GM21619 (cell line): ENCODE data around the gene PAPPA.

ENCODE experiments used
- ATAC-seq: cut with Tn5 transposase; IDR thresholded peaks from one replicate; pipeline ENCODE4 v1.9.1; 2021; ENCODE audit not compliant: unreplicated experiment

PAPPA gene

GRCh38 chr9:116151199-116151598, 2.4 kb upstream of the PAPPA start:
- ATAC-seq, result no peak

- no peak for ATAC-seq
These were observed 1.6 kb upstream of the PAPPA start for GRCh38 chr9:116151966-116152381.

DNA sequence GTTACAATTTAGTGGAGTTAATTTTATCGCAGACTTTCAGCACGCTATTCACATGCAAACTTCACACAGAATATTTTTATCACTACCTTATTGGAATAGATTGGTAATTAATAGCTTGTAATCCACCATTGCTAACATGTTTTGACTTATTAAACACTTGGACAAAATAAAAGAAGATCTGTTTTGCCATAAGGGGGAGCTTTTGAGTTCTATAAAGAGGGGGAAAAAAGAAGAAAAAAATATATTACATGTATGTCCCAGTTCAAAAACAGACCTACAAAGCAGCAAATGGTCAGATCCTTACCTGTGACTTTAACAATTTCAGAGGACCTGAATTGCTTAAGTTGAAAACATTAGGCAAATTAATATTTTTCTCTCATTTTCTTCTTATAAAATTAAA, 1.2 kb upstream of the PAPPA start:
- no peak for ATAC-seq

DNA sequence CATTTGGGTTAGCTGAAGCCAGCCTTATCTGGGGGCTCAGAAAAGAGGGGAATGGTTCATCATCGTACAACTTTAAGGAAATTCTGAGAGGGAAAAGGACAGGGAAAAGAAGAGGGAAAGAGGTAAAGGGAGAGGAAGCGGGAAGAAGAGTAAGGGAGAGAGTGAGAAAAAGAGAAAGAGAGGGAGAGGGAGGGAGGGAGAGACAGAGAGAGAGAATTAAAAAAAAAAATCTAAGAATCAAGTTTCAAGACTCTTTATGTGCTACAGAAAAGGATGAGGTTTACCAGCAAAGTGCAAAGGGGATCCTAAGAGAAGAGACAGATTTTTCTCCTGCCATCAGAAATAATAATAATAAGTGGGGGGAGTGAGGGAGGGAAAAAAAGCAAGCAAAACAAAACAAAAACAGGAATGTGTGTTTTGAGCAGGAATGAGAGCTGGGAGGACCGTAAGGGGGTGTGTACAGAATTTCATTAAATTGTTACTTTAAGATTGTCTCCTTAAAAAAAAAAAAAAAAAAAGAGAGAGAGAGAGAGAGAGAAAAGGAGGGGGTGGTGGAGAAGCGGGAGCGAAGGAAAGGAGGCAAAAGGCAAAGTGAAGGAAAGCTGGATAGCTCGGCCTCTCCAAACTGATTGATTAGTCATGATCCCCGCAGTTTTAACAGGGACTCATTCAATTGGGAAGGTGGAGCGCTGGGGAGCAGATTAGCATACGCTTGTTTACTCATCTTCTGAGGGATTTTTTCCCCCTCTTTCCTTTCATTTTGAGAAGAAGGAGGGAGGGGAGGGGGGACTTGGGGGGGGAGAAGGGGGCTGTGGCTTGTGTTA, 438 bp upstream of the PAPPA start:
- ATAC-seq, result no peak

- ATAC-seq, result no peak
These were observed 864 bp downstream of the PAPPA start for GRCh38 chr9:116154334-116154975.

- no peak for ATAC-seq
These were observed 1.5 kb downstream of the PAPPA start for GRCh38 chr9:116154976-116155697.

- ATAC-seq, result no peak
These were observed 2.1 kb downstream of the PAPPA start for GRCh38 chr9:116155698-116156039.

DNA sequence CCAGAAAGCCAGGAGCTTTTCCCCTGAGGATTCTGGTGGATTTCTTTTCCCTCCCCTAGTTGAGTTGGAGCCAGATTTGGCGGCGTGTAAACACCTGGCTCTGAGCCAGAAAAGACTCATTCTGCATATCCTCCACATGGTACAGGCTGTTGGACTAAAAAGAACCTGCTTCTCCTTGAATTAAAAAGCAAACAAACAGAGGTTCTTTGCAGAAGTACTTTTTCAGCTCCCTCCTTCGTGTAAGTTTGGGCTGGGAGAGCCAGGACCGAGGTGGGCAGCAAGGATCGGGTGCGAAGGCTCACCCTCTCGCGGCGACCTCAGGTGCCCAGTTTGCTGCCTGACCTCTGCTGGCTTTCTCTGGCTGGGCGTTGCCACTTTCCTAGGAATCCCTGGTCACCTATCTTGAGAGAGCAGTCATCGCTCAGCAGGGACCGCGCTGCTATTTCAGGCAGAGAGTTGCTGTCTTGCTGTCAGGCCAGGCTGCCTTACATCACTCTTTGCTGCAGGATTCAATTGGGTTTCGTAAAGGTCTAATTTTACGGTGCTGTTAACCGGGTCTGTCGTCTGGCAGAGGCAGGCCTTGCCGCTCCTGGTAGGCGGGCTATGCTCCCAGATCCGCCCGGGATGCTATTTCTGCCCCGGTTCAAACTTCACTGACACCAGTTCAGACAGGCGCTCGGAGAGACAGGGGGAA, 3.2 kb downstream of the PAPPA start:
- no peak for ATAC-seq

GRCh38 chr9:116157436-116158138, 4.0 kb downstream of the PAPPA start:
- no peak for ATAC-seq

- ATAC-seq, result no peak
These were observed 7.3 kb downstream of the PAPPA start for GRCh38 chr9:116160676-116161571.

GRCh38 chr9:116162241-116162781, 8.7 kb downstream of the PAPPA start:
- no peak for ATAC-seq

- ATAC-seq, result no peak
These were observed 9.9 kb downstream of the PAPPA start for GRCh38 chr9:116163293-116164055.

DNA sequence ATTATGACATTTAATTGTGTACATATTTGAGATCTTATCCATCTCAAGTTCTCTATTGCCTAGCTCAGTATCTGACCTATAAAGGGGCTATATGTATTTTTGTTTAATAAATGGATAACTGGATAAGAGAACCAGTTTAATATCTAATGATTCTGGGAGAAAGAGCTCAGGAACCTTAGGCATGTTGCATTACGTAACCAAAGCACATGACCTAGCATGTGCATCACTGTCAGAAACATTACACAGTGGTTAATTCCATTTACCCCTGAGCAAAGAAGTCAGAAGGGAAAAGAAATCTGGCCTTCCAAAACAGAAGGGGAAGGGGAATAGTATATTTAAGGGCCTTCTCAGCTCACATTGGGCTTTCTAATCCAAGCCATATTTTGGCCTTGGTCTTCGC, 12.3 kb downstream of the PAPPA start:
- ATAC-seq, result no peak

GRCh38 chr9:116166713-116167112, 13.1 kb downstream of the PAPPA start:
- no peak for ATAC-seq

GRCh38 chr9:116168231-116168630, 14.6 kb downstream of the PAPPA start:
- ATAC-seq, result no peak

DNA sequence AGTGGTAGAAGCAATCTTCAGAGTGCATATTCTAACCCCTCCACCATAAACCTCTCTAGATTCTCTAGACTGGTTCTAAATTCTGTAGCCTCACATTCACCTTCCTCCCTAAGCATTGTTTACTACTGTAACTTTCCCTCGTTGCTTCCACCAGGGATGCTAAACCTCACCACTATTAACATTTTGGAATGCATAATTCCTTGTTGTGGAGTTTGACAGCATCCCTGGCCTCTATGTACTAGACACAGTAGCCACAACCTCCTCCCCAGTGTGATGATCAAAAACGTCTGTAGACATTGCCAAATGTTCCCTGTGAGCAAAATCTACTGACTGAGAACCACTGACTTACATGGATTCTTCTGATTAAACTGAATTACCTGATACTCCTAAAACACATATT, 18.6 kb downstream of the PAPPA start:
- ATAC-seq, result no peak

DNA sequence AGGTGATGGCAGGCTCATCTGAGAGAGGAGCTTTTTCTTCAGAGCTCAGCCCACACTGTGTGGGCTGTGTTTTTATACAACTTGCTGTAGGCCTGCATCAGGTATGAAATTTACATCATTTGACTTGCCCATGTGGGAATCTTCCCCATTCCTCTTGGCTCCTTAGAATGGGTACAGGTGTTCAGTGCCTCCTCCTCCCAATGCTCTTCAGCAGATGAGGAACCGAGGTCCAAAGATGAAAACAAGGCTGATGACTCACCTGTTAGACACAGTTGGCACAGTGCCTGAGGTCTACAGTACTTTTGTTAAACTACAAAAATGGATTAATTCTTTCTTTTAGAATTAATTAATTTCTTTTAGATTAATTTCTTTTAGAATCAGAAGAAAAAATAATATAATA, 20.8 kb downstream of the PAPPA start:
- no peak for ATAC-seq

DNA sequence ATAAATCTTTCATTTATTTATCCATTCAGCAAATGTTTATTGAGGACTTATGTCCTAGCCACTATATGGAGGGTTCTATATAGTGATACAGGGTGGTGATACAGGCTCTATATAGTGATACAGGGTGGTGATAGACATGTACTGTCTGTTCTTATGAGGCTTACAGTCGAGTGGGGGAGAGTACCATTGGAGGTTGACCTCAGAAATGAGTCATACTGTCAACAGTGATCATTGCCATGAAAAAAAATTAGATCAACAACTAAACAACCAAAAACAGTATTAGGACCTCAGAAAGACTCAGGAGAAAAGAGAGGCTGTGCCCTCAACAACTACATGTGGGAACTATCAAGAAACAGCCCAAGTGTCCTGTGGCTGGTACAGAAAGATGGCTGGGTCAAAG, 22.0 kb downstream of the PAPPA start:
- no peak for ATAC-seq
